LNCAP (cell line): ENCODE data around the gene MAPKAPK3.

Source experiments
- TF ChIP-seq, protein P1 (sequence below): fragments of 450-650 bp; IDR thresholded peaks from 2 replicates; pipeline ENCODE4 v1.5.1; 2017; ENCODE audit warnings: mild to moderate bottlenecking

Gene MAPKAPK3

DNA sequence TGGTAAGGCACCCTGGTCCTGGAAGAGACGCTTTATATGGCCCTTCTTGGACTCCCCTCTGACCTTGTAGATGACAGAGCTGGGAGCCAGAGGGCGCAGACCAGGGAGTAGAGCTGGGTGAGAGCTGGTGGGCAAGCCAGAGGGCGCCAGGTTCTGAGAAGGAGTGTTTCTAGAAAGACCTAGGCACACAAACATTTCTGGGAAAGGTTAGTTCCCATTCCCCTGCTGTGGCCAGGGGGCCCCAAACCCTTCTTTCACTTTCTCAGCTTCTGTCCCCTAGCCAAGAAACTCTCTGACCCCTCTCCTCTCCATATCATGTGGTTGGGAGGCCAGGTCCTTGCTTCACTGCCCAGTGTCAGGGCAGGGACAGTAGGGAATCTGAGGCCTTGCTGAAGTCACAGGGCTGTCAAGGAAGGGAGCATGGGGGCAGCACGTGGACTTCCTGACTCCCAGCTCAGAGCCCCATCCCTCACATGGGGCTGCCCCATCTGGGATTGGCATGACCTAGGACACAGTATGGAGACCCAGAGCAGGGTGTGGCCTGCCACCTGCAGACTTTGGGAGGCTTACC, 44.1 kb upstream of the MAPKAPK3 start:
- TF ChIP-seq, protein P1, sequence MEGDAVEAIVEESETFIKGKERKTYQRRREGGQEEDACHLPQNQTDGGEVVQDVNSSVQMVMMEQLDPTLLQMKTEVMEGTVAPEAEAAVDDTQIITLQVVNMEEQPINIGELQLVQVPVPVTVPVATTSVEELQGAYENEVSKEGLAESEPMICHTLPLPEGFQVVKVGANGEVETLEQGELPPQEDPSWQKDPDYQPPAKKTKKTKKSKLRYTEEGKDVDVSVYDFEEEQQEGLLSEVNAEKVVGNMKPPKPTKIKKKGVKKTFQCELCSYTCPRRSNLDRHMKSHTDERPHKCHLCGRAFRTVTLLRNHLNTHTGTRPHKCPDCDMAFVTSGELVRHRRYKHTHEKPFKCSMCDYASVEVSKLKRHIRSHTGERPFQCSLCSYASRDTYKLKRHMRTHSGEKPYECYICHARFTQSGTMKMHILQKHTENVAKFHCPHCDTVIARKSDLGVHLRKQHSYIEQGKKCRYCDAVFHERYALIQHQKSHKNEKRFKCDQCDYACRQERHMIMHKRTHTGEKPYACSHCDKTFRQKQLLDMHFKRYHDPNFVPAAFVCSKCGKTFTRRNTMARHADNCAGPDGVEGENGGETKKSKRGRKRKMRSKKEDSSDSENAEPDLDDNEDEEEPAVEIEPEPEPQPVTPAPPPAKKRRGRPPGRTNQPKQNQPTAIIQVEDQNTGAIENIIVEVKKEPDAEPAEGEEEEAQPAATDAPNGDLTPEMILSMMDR: no peak

DNA sequence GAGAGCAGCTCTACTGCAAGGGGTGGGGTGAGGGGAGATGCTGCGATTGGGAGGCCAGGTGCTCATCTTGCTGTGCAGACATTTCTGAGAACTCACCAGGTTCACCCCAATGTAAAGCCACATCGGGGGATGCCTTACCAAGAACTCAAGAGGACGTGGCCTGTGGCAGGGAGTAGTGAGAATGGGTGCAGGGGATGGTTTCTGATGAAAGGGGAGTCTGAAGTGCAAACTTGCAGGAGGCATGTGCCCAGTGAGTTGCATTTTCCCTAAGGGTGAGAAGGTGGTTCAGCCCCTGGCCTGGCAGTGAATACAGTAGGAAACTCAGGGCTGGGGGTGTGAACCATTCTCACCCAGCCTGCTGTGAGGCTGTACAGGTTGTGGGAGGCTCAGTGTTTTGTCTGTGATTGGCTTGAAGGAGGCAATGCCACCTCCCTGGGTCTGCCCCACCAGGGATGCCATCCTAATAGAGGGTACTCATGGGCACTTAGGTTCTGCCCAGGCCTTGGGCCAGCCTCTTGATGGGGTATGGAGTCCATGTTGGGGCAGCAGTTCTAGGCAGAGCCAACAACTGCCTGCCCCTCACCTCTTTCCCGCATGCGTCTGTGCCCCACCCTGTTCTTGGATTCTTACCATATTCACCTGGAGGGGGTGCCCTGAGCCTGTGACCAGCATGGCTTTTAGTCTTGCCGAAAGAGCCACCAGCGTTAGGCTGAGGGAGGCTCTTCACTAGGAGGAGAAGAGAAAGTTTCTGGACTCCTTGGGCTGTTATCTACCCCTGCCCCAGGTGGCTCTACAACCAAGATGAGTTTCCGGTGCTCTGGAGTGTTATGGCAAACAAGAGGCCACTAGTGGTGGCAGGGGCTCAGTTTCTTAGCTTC, 43.1 kb upstream of the MAPKAPK3 start:
- TF ChIP-seq, protein P1: no peak

DNA sequence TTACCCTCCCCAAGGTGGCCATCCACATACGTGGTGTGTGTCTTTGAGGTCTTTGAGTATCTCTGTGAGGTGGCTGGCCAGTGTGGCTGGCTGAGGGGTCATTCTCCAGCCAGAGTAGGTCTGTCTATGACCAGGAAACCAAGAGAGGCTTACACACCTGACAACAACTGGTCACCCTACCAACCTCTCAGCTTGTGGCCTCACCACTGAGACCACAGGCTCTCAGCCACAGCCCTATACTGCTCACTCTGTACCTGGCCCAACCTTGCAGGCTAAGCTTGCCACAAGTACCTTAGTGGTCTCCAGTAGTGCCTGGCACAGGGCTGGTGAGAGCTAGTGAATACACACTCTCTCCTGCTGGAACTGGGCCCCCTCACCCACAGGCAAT, 42.5 kb upstream of the MAPKAPK3 start:
- TF ChIP-seq, protein P1: no peak

DNA sequence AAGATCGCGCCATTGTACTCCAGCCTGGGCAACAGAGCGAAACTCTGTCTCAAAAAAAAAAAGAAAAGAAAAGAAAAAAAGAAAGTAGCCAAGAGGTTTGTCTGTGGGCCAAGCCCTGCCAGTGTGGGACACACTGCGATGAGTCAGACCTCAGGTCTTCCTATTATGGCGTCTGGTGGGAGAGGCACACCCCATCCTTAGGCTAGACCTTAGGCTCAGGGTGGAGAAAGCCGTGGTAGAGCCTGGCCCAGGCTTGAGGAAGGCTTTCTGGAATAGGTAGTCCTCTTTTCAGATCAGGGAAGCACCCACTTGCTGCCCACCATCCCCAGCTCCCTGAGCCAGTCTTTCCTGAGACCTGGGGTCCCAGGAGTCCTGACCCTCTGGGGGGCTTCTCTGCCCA, 41.6 kb upstream of the MAPKAPK3 start:
- TF ChIP-seq, protein P1: no peak

DNA sequence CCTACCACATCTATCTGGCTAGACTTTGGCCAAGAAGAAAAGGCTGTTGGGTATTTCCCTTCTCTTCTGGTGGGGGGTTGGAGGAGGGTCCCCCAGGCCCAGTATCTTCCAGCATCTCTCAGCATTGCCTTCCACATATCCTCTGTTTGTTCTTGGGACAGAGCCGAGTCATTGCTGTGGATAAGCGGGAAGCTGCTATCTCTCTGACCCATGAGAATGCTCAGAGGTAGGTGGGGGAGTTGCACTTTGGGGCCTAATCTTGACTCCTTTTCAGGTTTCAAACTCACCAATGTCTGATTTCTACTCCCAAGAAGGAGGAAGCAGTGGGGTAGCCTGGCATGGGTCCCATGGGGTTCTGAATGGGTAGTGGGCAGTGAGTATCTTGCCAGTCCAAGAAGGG, 39.6 kb upstream of the MAPKAPK3 start:
- TF ChIP-seq, protein P1: no peak

DNA sequence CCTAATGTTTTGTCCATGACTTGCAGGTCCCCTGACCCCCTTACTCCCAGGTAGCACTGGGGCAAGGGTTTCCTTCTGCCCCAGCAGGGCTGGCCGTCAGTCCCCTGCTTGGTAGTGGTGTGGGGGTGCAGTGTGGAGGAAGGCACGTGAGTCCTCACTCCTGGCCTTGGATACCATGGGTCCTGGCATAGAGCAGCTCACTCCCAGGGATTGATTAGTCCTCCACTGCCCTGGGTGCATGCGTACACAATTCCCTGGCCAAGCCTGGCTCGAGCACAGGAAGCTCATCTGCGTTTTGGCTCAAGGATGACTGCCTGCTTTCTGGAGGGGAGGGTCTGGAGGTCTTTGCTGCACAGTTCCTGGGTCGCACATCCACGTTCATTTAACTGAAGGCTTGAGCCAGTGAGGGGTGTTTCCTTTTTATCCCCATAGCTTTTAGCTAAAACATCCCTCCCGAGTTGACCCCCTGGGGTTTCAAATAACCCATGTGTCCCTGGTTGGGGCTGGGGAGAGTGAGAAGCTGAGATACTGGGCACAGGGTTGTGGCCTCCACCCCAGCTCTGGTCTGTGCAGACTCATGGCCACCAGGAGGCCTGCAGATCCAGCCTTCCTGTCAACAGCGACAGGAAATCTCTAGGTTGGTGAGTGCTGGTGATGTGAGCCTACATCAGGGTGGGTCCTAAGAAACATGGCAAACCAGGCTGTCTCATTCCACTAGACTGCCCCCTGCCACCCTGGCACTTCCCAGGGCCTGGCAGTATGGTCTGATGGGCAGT, 36.1 kb upstream of the MAPKAPK3 start:
- TF ChIP-seq, protein P1: no peak

DNA sequence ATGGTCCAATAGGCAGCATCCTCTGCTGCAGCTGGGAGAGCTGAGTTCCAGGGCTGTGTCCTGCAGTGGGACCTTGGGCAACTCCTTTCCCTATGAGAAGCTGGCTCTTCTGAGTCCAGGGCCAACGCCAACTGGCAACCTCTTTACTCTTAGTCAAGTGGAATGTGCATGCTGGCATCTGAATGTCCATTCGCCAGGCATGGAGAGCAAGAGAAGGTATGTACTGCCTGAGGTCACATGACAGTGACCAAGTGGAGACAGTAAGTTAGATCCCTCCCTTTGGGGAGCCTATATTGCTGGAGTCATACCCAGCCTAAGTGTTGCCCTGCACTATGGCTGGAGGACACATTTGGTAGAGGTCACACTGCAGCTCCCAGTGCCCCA, 35.5 kb upstream of the MAPKAPK3 start:
- TF ChIP-seq, protein P1: no peak
